SK-N-MC (cell line): ENCODE data around the gene XRN2.

Source experiments
- DNase-seq: peaks from one replicate; pipeline ENCODE4 v3.0.0-alpha.2; 2011; ENCODE audit warnings: low read depth, low spot score
- H3K27ac ChIP-seq: fragments of 200-600 bp; sonication (generic); 2 replicates; pipeline ENCODE4 v1.5.1; 2016; ENCODE audit warnings: mixed run types
- H3K36me3 ChIP-seq: fragments of 200-600 bp; sonication (generic); 2 replicates; pipeline ENCODE4 v1.6.1; 2017; ENCODE audit warnings: antibody characterized with exemption, low read length, mixed read lengths; ENCODE audit not compliant: insufficient read depth
- H3K4me3 ChIP-seq: fragments of 200-600 bp; sonication (generic); 2 replicates; pipeline ENCODE4 v1.5.1; 2016
- H3K9ac ChIP-seq: fragments of 200-600 bp; sonication (generic); 2 replicates; pipeline ENCODE4 v1.8.0; 2017; ENCODE audit warnings: mixed run types, mixed read lengths; ENCODE audit not compliant: insufficient read length
- H3K9me3 ChIP-seq: fragments of 200-600 bp; sonication (generic); 2 replicates; pipeline ENCODE4 v1.6.1; 2017; ENCODE audit warnings: low read depth, mild to moderate bottlenecking, antibody characterized with exemption, low read length, moderate library complexity, mixed read lengths
- EZH2 ChIP-seq: fragments of 200-600 bp; sonication (generic); IDR thresholded peaks from one replicate; pipeline ENCODE4 v1.6.1; 2017; ENCODE audit warnings: antibody characterized with exemption
- FOXP2 ChIP-seq: optimal IDR thresholded peaks from 2 replicates; pipeline ENCODE3; 2011; ENCODE audit warnings: mild to moderate bottlenecking, moderate library complexity; ENCODE audit not compliant: insufficient read depth; ENCODE audit errors: extremely low read length, control extremely low read depth
- POLR2AphosphoS5 ChIP-seq: IDR thresholded peaks from 2 replicates; pipeline ENCODE4 v1.6.1; 2012; ENCODE audit warnings: mild to moderate bottlenecking, low read depth, low read length, borderline replicate concordance

XRN2 gene

DNA sequence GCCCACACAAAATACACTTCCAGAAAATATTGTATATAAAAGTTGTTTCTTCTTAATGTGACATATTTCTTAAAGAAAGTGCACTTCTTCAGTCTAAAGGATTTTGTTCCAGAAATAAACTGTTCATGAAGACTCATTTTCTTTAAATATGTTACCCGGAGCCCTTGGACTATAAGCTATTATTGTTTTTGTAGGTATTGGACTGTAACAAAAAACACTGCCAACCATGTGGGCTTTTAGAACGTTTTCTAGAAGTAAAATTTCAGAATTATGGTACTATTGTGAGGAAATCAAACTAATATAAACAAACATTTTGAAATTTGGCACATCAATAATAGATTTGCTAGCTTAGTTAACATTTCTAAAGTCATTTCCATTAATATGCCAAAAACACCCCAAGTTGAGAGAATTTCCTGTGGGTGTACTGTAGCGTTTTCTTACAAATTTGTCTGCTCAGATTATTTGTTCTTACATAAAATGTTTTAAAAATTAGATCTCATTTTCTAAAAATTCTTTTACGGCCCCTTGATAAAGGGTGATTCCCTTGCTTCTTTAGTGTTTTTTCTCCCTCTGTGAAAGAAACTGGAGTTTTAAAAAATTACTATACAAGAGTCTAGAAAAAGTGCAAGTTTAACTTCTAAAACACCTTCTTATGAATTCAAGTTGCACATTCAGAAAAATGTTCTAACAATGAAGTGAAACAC is 90.8 kb downstream of the XRN2 start:
- TF ChIP-seq POLR2AphosphoS5 = no peak
- no peak for TF ChIP-seq EZH2
- no peak for TF ChIP-seq FOXP2
- H3K9ac ChIP-seq = peak overlapping the region; percentile 92
- peak overlapping the region; percentile 84 for H3K4me3 ChIP-seq
- H3K36me3 ChIP-seq = peaks cover 20% of the 10 kb centered on the region; the same call in 1 of the 2 replicates
- no peaks in the 10 kb centered on the region for H3K9me3 ChIP-seq
- H3K27ac ChIP-seq = peak overlapping the region; percentile 91
- no peak for DNase-seq

DNA sequence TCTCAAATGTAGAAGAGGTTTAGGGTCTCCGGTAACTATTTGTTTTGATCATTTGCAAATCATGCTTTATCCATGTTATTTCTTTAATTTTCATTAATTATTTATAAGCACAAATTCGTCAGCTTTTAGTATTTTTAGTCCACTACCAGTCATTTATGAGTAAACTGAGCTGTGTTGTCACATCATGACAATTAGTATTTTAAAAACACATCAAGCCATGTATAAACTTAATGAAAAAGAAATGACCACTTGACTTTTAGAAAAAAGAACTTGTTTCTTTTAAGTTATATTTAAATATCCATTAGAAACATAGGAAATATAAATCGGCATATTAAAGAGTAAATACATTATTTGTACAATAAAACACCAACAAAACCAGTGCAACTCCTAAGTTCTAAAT is 91.4 kb downstream of the XRN2 start:
- peak overlapping the region; percentile 84 for H3K4me3 ChIP-seq
- DNase-seq = no peak
- TF ChIP-seq EZH2 = no peak
- peak overlapping the region; percentile 92 for H3K9ac ChIP-seq
- H3K36me3 ChIP-seq = peaks cover 20% of the 10 kb centered on the region; the same call in 1 of the 2 replicates
- no peaks in the 10 kb centered on the region for H3K9me3 ChIP-seq
- peak overlapping the region; percentile 91 for H3K27ac ChIP-seq

DNA sequence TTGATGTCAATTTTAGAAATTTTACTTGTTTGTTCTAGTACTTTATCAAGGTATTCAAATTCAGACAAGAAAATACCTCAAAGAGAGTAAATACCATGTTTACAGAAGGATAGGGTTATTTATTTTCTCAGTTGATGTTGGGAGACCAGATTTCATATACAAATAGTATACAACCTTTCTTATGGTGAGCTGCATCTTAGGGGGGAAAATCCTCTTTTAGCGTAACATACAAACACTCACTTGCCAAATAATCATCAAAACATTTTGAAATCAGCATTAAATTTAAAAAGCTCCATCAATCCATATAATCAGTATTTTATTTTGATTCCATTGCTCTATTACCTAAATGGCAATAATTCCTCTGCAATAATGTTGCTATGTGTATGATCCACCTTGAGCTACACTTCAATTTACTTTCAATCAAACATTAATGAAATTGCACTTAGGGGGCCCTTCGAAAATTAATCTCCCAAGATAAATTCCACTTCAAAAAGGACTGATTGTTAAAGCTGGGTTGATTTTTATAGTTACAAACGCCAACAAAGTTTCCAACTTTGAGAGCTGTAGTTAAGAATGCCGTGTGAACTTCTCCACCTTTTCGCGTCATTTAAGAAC is 92.0 kb downstream of the XRN2 start:
- TF ChIP-seq POLR2AphosphoS5 = no peak
- DNase-seq = no peak
- H3K9me3 ChIP-seq = no peaks in the 10 kb centered on the region
- H3K36me3 ChIP-seq = peaks cover 24% of the 10 kb centered on the region; the same call in 1 of the 2 replicates
- peak overlapping the region; percentile 84 for H3K4me3 ChIP-seq
- H3K27ac ChIP-seq = peak overlapping the region; percentile 91
- H3K9ac ChIP-seq = peak overlapping the region; percentile 92

DNA sequence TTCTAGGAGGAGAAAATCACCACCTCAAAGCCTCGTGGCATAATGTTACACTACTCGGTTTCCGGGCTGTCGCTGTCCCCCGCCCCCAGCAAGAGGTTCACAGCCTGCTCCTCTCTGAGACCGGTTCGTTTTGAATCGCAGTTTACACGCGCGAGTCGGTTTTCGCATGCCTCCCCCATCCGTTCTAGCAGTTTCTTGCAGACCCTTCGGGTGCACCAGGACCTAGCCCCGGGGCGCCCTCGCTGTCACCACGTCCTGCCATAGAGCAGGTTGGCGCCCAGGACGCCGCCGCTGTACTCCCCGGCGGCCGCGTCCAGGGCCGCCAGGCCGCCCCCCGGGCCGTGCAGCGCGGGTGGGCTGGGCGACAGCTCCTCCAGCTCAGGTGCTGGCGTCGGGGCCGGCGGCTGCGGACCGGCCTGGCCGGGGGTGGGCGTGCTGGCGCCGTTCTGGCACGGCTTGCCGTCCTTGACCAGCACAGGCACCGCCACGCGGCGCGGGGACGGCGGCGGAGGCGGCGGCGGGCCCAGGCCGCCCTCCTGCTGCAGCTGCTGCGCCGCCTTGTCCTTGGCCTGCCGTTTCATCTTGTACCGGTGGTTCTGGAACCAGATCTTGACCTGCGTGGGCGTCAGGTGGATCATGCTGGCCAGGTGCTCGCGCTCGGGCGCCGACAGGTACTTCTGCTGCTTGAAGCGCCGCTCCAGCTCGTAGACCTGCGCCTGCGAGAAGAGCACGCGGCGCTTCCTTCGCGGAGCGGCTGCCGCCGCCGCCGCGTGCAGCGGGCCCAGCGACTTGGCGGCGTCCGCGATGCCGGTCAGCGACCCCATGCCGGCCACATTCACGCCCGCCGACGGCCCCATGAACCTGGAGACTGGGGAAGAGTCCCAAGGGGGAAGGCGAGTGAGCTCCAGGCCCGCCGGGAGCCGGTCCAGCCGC is 92.8 kb downstream of the XRN2 start:
- Histone ChIP-seq H3K9me3 (no peaks in the 10 kb centered on the region), H3K36me3 (peaks cover 20% of the 10 kb centered on the region; the same call in 1 of the 2 replicates), H3K9ac (peak overlapping the region; percentile 92), H3K4me3 (peak overlapping the region; percentile 84), H3K27ac (peak overlapping the region; percentile 91)
- no peak for DNase-seq
- peak; percentile 66; the same call in 1 of the 2 replicates for TF ChIP-seq POLR2AphosphoS5
- TF ChIP-seq EZH2 = no peak
- no peak for TF ChIP-seq FOXP2

DNA sequence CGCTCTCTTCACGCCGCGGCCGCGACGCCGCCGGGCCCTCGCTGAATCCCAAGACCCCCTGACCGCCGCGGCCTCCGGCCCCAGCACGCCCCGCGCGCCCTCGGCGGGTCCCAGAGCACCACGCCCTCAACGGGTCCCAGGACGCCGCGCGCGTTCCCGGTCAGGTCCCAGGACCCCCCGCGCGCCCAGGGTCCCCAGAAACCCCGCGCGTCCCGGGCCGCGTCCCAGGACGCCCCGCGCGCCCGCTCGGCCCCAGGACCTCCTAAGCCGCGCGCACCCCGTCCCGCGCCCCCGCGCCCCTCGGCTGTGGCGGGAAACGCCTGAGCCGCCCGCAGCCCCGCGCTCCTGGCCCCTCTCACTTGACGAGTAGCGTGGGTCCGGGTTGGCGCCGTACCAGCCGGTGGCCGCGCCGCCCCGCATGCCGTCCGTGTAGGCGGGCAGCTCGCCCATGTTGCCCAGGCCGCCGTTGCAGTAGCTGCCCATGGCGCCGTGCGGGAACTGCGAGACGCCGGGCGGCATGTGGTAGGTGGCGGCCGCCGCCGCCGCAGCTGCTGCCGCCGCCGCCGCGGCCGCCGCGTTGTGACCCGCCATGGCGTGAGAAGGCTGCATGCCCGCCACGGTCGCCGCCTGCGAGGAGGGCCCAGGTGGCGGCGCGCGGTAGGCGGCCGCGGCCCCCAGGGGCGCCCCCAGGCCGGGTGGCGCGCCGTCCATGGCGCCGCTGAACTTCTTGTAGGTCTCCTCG is 93.6 kb downstream of the XRN2 start:
- H3K4me3 ChIP-seq = peak overlapping the region; percentile 84
- no peak for DNase-seq

DNA sequence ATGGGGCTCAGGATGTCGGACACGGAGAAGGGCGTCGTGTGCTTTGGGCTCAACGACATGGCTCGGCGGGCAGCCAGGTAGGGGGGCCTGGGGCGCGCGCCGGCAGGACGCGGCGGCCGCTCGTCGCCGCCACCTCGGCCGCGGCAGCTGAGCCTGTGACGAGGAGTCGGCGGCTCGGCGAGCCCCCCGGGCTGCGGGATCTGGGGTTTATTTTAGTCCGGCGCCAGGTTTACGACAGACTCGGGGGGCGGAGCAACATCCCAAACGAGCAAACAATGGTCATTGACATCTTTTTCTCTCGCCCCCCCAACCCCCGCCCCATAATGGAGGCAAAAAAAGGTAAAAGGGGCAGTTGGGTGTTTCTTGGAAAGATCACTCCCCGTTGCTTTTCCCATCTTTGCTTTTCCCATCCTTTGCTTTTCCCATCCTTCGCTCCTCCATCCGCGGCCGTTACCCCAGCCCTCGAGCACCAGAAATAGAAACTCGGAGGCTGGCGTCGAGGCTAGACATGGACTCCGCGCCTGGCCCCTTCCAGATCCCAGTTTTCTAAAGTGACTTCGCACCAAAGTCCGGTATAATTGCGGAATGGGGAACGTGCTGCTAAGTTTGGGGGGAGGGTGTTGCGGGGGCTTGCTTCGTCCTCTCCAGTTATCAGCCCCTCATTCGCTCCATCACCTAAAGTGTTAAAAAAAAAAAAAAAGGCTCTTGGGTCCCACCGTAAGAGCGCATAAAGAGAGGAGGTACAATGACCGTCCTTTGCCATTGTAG is 94.4 kb downstream of the XRN2 start, which contains the start of gene NKX2-4:
NKX2-4 (minus strand) TSS at position 186 of the 768 bp plus-strand sequence; CDS start at position 59, 127 bp downstream.
- H3K4me3 ChIP-seq = peak within 1 kb of the TSS; percentile 84

More for the DNA sequence above, 93.6 kb downstream of the XRN2 start:
- Histone ChIP-seq H3K9me3 (no peaks in the 10 kb centered on the region), H3K36me3 (peaks cover 17% of the 10 kb centered on the region; the same call in 1 of the 2 replicates), H3K9ac (peak overlapping the region; percentile 92), H3K27ac (peak overlapping the region; percentile 91)
- no peak for TF ChIP-seq EZH2
- TF ChIP-seq POLR2AphosphoS5 = no peak
- no peak for TF ChIP-seq FOXP2

More for the DNA sequence above, 94.4 kb downstream of the XRN2 start, which contains the start of gene NKX2-4:
- peak within 1 kb of the TSS; percentile 91 for H3K27ac ChIP-seq
- TF ChIP-seq POLR2AphosphoS5 (no peak), EZH2 (no peak), FOXP2 (no peak)
- H3K9ac ChIP-seq = peak within 1 kb of the TSS; percentile 92
- no peak for DNase-seq
- peaks cover 17% of the 10 kb centered on the region; the same call in 1 of the 2 replicates for H3K36me3 ChIP-seq
- H3K9me3 ChIP-seq = no peaks in the 10 kb centered on the region
